ENCODE data around the gene GNAZ.

DNA sequence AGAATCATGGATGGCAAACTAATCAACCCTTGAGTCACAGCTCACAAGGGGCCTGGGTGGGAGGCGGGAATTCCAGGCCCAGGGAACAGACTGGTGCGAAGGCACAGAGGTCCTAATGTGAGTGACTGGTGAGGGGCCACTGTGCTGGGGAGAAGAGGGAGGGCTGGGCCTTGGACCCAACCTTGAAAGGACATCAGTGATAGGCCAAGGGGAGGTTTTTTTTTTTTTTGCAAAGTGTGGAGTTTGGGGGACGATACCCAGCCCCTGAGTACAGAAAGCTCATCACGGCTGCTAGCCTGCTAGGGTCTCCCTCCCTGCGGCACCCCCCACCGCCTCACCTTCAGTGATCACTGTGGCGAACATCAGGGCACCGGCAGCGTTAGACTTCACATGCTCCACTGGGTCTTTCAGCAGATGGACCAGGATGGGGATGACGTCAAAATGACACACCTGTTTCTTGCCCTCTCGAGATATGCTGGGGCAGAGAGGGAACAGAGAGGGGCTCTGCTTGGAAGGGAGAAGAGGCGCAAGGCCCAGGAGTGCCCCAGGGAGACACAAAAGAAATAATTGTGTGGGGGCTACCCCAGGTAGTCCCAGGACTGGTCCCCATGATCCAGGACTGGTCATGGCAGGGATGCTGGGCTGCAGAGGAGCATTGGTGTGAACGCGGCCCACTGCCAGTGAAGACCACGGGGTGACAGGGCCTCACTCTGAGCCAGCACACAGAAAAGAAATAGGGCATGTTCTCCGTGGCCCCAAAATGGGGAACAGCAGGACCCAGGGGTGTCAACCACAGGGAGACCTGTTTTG is 8.6 kb upstream of the GNAZ start:
- TF ChIP-seq CBX8 (IDR thresholded peaks at IDR 0.05; ENCODE audit: borderline replicate concordance, low read depth, low read length) (no peak), CHD2 (IDR thresholded peaks at IDR 0.05; ENCODE audit: low read length) (no peak), SUZ12 (IDR thresholded peaks at IDR 0.05; ENCODE audit: low read length) (no peak), SRF (IDR thresholded peaks at IDR 0.05; ENCODE audit: low read depth, low read length) (no peak), KDM5A (IDR thresholded peaks at IDR 0.05; ENCODE audit: low read length) (no peak), POLR2A (IDR thresholded peaks at IDR 0.05; ENCODE audit: control extremely low read depth in 1 of 2, low read depth in 2 of 2, low read length in 2 of 2) (no peak), POLR2AphosphoS5 (IDR thresholded peaks at IDR 0.05; ENCODE audit: low read depth, low read length) (no peak), CREB1 (IDR thresholded peaks at IDR 0.05) (no peak), GABPA (IDR thresholded peaks at IDR 0.05; ENCODE audit: borderline replicate concordance, insufficient read depth, low read length) (no peak), RAD21 (IDR thresholded peaks at IDR 0.05 in 1 of 2, conservative IDR thresholded peaks at IDR 0.05 in 1 of 2; ENCODE audit: low read depth in 2 of 2, low read length in 2 of 2) (no peak)
- TF ChIP-seq, protein P1, sequence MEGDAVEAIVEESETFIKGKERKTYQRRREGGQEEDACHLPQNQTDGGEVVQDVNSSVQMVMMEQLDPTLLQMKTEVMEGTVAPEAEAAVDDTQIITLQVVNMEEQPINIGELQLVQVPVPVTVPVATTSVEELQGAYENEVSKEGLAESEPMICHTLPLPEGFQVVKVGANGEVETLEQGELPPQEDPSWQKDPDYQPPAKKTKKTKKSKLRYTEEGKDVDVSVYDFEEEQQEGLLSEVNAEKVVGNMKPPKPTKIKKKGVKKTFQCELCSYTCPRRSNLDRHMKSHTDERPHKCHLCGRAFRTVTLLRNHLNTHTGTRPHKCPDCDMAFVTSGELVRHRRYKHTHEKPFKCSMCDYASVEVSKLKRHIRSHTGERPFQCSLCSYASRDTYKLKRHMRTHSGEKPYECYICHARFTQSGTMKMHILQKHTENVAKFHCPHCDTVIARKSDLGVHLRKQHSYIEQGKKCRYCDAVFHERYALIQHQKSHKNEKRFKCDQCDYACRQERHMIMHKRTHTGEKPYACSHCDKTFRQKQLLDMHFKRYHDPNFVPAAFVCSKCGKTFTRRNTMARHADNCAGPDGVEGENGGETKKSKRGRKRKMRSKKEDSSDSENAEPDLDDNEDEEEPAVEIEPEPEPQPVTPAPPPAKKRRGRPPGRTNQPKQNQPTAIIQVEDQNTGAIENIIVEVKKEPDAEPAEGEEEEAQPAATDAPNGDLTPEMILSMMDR (IDR thresholded peaks at IDR 0.05; ENCODE audit: control extremely low read depth in 1 of 3, insufficient read depth in 1 of 3, low read depth in 1 of 3, low read length in 3 of 3): no peak
- TF ChIP-seq, protein P2, sequence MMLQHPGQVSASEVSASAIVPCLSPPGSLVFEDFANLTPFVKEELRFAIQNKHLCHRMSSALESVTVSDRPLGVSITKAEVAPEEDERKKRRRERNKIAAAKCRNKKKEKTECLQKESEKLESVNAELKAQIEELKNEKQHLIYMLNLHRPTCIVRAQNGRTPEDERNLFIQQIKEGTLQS (IDR thresholded peaks at IDR 0.05; ENCODE audit: insufficient read depth, low read depth, low read length): no peak
